Colonic mucosa (tissue), 4 donors: ENCODE data around the gene EREG. TPM values are rescaled to one million over a fixed set of nuclear protein-coding genes. Genes with fewer than 3 reads are reported as not detected.

Experiments used
- DNase-seq: peaks from one replicate; pipeline ENCODE4 v3.0.0-alpha.2; 2020
- H3K27ac ChIP-seq: fragments of 200-600 bp; one replicate; pipeline ENCODE4 v1.8.0; 2021
- H3K27me3 ChIP-seq: fragments of 200-600 bp; one replicate; pipeline ENCODE4 v1.8.0; 2021
- H3K36me3 ChIP-seq: fragments of 200-600 bp; one replicate; pipeline ENCODE4 v1.8.0; 2021
- H3K4me1 ChIP-seq: fragments of 200-600 bp; one replicate; pipeline ENCODE4 v1.8.0; 2021; ENCODE audit warnings: mild to moderate bottlenecking
- H3K4me3 ChIP-seq: fragments of 200-600 bp; one replicate; pipeline ENCODE4 v1.8.0; 2021
- H3K9ac ChIP-seq, 2 donors: one replicate each; pipeline ENCODE4 v1.7.0; 2013; ENCODE audit warnings: control low read depth in 2 of 2, low read depth in 2 of 2, low read length in 2 of 2
- H3K9me3 ChIP-seq: fragments of 200-600 bp; one replicate; pipeline ENCODE4 v1.8.0; 2021
- CTCF ChIP-seq: fragments of 200-600 bp; IDR thresholded peaks from one replicate; pipeline ENCODE4 v1.8.0; 2022; ENCODE audit warnings: antibody characterized with exemption, mild to moderate bottlenecking
- intact Hi-C: fragments of 100-400 bp; cut with DNase I; formaldehyde crosslinking; loops from one replicate; pipeline ENCODE4 v1.14.1; 2022
- total RNA-seq, 2 donors: library from RNA; stranded (reverse); fragmentation: NEBNext Ultra II Directional in 1 of 2; extraction: Animal tissue kit (Norgen Biotek cat#: 25700) in 1 of 2; gene quantifications; one replicate each; pipeline ENCODE4 v1.2.1, GENCODE V29; 2021
- donor health status: healthy.
- donor health status: DM: no; HTN: no; CAD: no.
- donor health status: DM: no; HTN: no; CAD: no.

EREG gene
- total RNA-seq, 2 donors from 2014 or later = 2.4 to 3.5 TPM

- H3K4me3 ChIP-seq = no peak overlapping the region
- no peak for DNase-seq
- H3K9me3 ChIP-seq = no peaks in the 10 kb centered on the region
- no peak overlapping the region for H3K9ac ChIP-seq
- H3K4me1 ChIP-seq = no peaks in the 10 kb centered on the region
- H3K27ac ChIP-seq = no peak overlapping the region
- intact Hi-C loops = no loop called here
- no peaks in the 10 kb centered on the region for H3K36me3 ChIP-seq
- no peaks in the 10 kb centered on the region for H3K27me3 ChIP-seq
- no peak for TF ChIP-seq CTCF
Observed at GRCh38 chr4:74433541-74434172, 68.7 kb downstream of the EREG start.

- H3K9me3 ChIP-seq = no peaks in the 10 kb centered on the region
- no peak overlapping the region for H3K27ac ChIP-seq
- TF ChIP-seq CTCF = no peak
- H3K9ac ChIP-seq = no peak overlapping the region
- DNase-seq = no peak
- intact Hi-C loops = no loop called here
- no peaks in the 10 kb centered on the region for H3K4me1 ChIP-seq
- no peaks in the 10 kb centered on the region for H3K36me3 ChIP-seq
- no peak overlapping the region for H3K4me3 ChIP-seq
- H3K27me3 ChIP-seq = no peaks in the 10 kb centered on the region
Observed at GRCh38 chr4:74435296-74435695, 70.4 kb downstream of the EREG start.

GRCh38 chr4:74437866-74438265, 72.9 kb downstream of the EREG start:
- H3K9ac ChIP-seq = no peak overlapping the region
- H3K4me1 ChIP-seq = no peaks in the 10 kb centered on the region
- H3K27ac ChIP-seq = no peak overlapping the region
- intact Hi-C loops = no loop called here
- no peaks in the 10 kb centered on the region for H3K27me3 ChIP-seq
- no peaks in the 10 kb centered on the region for H3K36me3 ChIP-seq
- no peak for DNase-seq
- no peak for TF ChIP-seq CTCF
- H3K9me3 ChIP-seq = no peaks in the 10 kb centered on the region
- H3K4me3 ChIP-seq = no peak overlapping the region

Other genes starting within 250 kb of the EREG start
- gene MTHFD2L, start 207.0 kb upstream of the EREG start, total RNA-seq = 10 to 100 TPM in 1 of 2 donors, 1 to 10 TPM in 1; 9.5 to 12.6 TPM
- not detected for gene EPGN, start 56.7 kb upstream of the EREG start, total RNA-seq
- 10 to 100 TPM; 13.4 to 21.7 TPM for gene AREG, start 80.0 kb downstream of the EREG start, total RNA-seq